A549 (cell line): Measurements from ENCODE around the gene CDH4. TPM values are rescaled to one million over a fixed set of nuclear protein-coding genes. Genes with fewer than 3 reads are reported as not detected.

ENCODE experiments used
- ATAC-seq, 2 experiments: fragments of 200-7000 bp in 1 of 2; fragments of >200 bp in 1 of 2; cut with Nextera tagmentation in 1 of 2; cut with Tn5 transposase in 1 of 2; 3 replicates each; pipeline versions ENCODE4 v1.8.0 to v1.9.1; 2018 to 2020; ENCODE audit warnings: mild to moderate bottlenecking in 1 of 2, moderate library complexity in 1 of 2
- CTCF ChIA-PET: fragments of 300-600 bp; sonication (Branson Sonifier 250); formaldehyde crosslinking; extraction: SDS; loops from one replicate; lab custom pipeline; 2021; ENCODE audit warnings: antibody characterized with exemption, inconsistent platforms; lab: Yijun Ruan, JAX
- POLR2A ChIA-PET: fragments of 350-600 bp; formaldehyde crosslinking; extraction: SDS; loops from one replicate; lab custom pipeline; 2021; ENCODE audit warnings: antibody characterized with exemption, inconsistent platforms; lab: Yijun Ruan, JAX
- DNase-seq, 2 experiments: peaks; one replicate each; pipeline versions ENCODE4 v3.0.0 to v3.0.0-alpha.2; 2011 to 2016; ENCODE audit warnings: low read depth in 1 of 2, low spot score in 1 of 2
- FAIRE-seq: peaks from 2 replicates; lab custom pipeline; 2011; peaks lifted over from hg19 to GRCh38; lab: Jason Lieb, UNC
- H3K27ac ChIP-seq, 2 experiments: fragments of >200 bp; sonication (Bioruptor Twin); formaldehyde crosslinking; 3 replicates each; pipeline ENCODE4 v1.5.1; 2016 to 2017
- H3K4me1 ChIP-seq: fragments of >200 bp; sonication (Bioruptor Twin); formaldehyde crosslinking; 3 replicates; pipeline ENCODE4 v1.6.1; 2016
- H3K4me2 ChIP-seq: fragments of >200 bp; sonication (Bioruptor Twin); formaldehyde crosslinking; 3 replicates; pipeline ENCODE4 v1.6.1; 2016
- H3K4me3 ChIP-seq: fragments of >200 bp; sonication (Bioruptor Twin); formaldehyde crosslinking; 3 replicates; pipeline ENCODE4 v1.5.1; 2016
- H3K9me3 ChIP-seq: fragments of >200 bp; sonication (Bioruptor Twin); formaldehyde crosslinking; 3 replicates; pipeline ENCODE4 v1.6.1; 2016
- CHD2 ChIP-seq: fragments of 150-350 bp; IDR thresholded peaks from 2 replicates; pipeline ENCODE4 v1.6.1; 2014; ENCODE audit warnings: low read length; ENCODE audit not compliant: partially characterized antibody
- EHF ChIP-seq: fragments of 250-450 bp; sonication (Bioruptor Pico); IDR thresholded peaks from 2 replicates; pipeline ENCODE4 v1.5.0; 2020; ENCODE audit warnings: mild to moderate bottlenecking
- EHMT2 ChIP-seq: fragments of 200-600 bp; sonication (generic); IDR thresholded peaks from 2 replicates; pipeline ENCODE4 v1.6.1; 2016; ENCODE audit warnings: antibody characterized with exemption, low read depth, mild to moderate bottlenecking, moderate library complexity
- FOSB ChIP-seq: fragments of 250-450 bp; sonication (Bioruptor Pico); IDR thresholded peaks from 2 replicates; pipeline ENCODE4 v1.5.0; 2020; ENCODE audit warnings: mild to moderate bottlenecking, moderate library complexity
- FOXS1 ChIP-seq: fragments of 250-450 bp; sonication (Bioruptor Pico); IDR thresholded peaks from 2 replicates; pipeline ENCODE4 v1.5.0; 2020; ENCODE audit warnings: mild to moderate bottlenecking, moderate library complexity
- HDAC2 ChIP-seq: fragments of 200-600 bp; sonication (generic); IDR thresholded peaks from 2 replicates; pipeline ENCODE4 v1.6.1; 2016
- HOXB13 ChIP-seq: fragments of 250-450 bp; sonication (Bioruptor Pico); IDR thresholded peaks from 2 replicates; pipeline ENCODE4 v1.5.0; 2020; ENCODE audit warnings: low read depth, mild to moderate bottlenecking, moderate library complexity
- HOXB5 ChIP-seq: fragments of 250-450 bp; sonication (Bioruptor Pico); IDR thresholded peaks from 2 replicates; pipeline ENCODE4 v1.5.0; 2020; ENCODE audit warnings: mild to moderate bottlenecking, moderate library complexity
- JUN ChIP-seq, 2 experiments: fragments of >200 bp; sonication (Bioruptor Twin); formaldehyde crosslinking; IDR thresholded peaks; 2 replicates in 1 of 2; 3 replicates in 1 of 2; pipeline ENCODE4 v1.6.1; 2016 to 2017
- KDM1A ChIP-seq: fragments of 200-600 bp; sonication (generic); IDR thresholded peaks from 2 replicates; pipeline ENCODE4 v1.6.1; 2016; ENCODE audit warnings: low read depth, mild to moderate bottlenecking
- KDM5A ChIP-seq: fragments of 200-600 bp; sonication (generic); IDR thresholded peaks from 2 replicates; pipeline ENCODE4 v1.6.1; 2016; ENCODE audit warnings: antibody characterized with exemption, mild to moderate bottlenecking
- MAFK ChIP-seq: fragments of 450-650 bp; IDR thresholded peaks from 2 replicates; pipeline ENCODE4 v1.6.1; 2014; ENCODE audit not compliant: partially characterized antibody
- NFE2L2 ChIP-seq: fragments of 150-350 bp; conservative IDR thresholded peaks from 2 replicates; pipeline ENCODE4 v1.6.1; 2014; ENCODE audit warnings: low read length
- NR3C1 ChIP-seq: fragments of >200 bp; sonication (Bioruptor Twin); formaldehyde crosslinking; IDR thresholded peaks from 3 replicates; pipeline ENCODE4 v1.6.1; 2017
- POLR2A ChIP-seq: IDR thresholded peaks from 2 replicates; pipeline ENCODE4 v1.6.1; 2012; ENCODE audit warnings: mild to moderate bottlenecking, low read length
- RFX5 ChIP-seq: fragments of 450-650 bp; IDR thresholded peaks from 2 replicates; pipeline ENCODE4 v1.7.1; 2014; ENCODE audit warnings: antibody characterized with exemption, mild to moderate bottlenecking, moderate library complexity
- RNF2 ChIP-seq: fragments of 200-600 bp; sonication (generic); IDR thresholded peaks from 2 replicates; pipeline ENCODE4 v1.6.1; 2016; ENCODE audit warnings: low read depth, mild to moderate bottlenecking, antibody characterized with exemption, moderate library complexity, borderline replicate concordance
- SMC3 ChIP-seq: fragments of >200 bp; sonication (Bioruptor Twin); formaldehyde crosslinking; IDR thresholded peaks from 3 replicates; pipeline ENCODE4 v1.6.1; 2018; ENCODE audit warnings: inconsistent platforms
- TP53 ChIP-seq: fragments of 250-450 bp; sonication (Bioruptor Pico); IDR thresholded peaks from 2 replicates; pipeline ENCODE4 v1.5.0; 2021; ENCODE audit warnings: mild to moderate bottlenecking, moderate library complexity
- ZSCAN20 ChIP-seq: fragments of 250-450 bp; sonication (Bioruptor Pico); IDR thresholded peaks from 2 replicates; pipeline ENCODE4 v1.8.0; 2022; ENCODE audit warnings: mild to moderate bottlenecking, moderate library complexity
- WGBS: methylation state at CpG from one replicate; pipeline ENCODE4 v1.1.6; 2017; ENCODE audit errors: missing lambda C conversion rate; 5-methylcytosine and 5-hydroxymethylcytosine counted together
- polyA plus RNA-seq, 4 experiments: library from polyadenylated mRNA; depleted of rRNA in 3 of 4; stranded (reverse); fragments of >200 nt; fragmentation: RNase III in 1 of 4; extraction: RNeasy Plus Mini Kit Qiagen cat#74134 plus additional on column Dnase treatment in 1 of 4; gene quantifications; 2 replicates in 3 of 4; 3 replicates in 1 of 4; pipeline ENCODE4 v1.2.3, GENCODE V29; 2011 to 2017
- TF ChIP-seq, protein P1 (sequence below): fragments of 250-450 bp; sonication (Bioruptor Pico); IDR thresholded peaks from 2 replicates; pipeline ENCODE4 v1.5.0; 2021; ENCODE audit warnings: mild to moderate bottlenecking, moderate library complexity, borderline replicate concordance
- TF ChIP-seq, protein P2 (sequence below): fragments of >200 bp; sonication (Bioruptor Twin); formaldehyde crosslinking; IDR thresholded peaks from 3 replicates; pipeline ENCODE4 v1.5.1; 2016
- TF ChIP-seq, protein P3 (sequence below): fragments of 250-450 bp; sonication (Bioruptor Pico); IDR thresholded peaks from 2 replicates; pipeline ENCODE4 v1.5.0; 2020; ENCODE audit warnings: low read depth, mild to moderate bottlenecking, moderate library complexity
- TF ChIP-seq, protein P4 (sequence below): fragments of >200 bp; sonication (Bioruptor Twin); formaldehyde crosslinking; IDR thresholded peaks from 2 replicates; pipeline ENCODE4 v1.6.1; 2016

Gene CDH4
- polyA plus RNA-seq, 2 of the 4 experiments (the other 2 are of a cell fraction) = 3.4 to 10.3 TPM

DNA sequence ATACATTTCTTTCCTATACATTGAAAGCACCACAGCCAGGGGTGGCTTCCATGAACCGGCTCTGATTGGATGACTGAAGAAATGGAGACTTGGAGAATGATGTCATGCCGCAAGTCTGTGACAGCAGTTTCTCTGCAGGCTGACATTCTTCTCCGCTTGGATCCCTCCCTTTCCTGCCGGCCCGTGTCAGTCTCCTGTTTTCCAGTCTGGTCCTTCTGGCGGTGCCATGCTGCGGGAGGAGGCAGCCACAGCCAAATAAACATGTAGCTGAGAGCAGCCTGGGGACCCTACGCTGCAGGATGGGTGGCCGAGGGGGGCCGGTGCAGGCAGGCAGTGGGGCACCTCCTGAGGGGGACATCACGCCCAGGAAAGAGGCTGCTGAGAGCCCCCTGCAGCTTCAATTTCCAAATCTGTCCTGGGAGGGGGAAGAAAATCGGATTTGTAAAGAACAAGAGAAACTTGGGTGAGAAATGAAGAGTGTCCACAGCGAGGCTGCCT lies 635.6 kb downstream of the CDH4 start:
- Histone ChIP-seq H3K27ac (no peak overlapping the region), H3K4me3 (no peak overlapping the region), H3K9me3 (peaks cover 5% of the 10 kb centered on the region; the same call in 1 of the 3 replicates), H3K4me1 (no peaks in the 10 kb centered on the region), H3K4me2 (no peak overlapping the region)
- TF ChIP-seq, protein P1, sequence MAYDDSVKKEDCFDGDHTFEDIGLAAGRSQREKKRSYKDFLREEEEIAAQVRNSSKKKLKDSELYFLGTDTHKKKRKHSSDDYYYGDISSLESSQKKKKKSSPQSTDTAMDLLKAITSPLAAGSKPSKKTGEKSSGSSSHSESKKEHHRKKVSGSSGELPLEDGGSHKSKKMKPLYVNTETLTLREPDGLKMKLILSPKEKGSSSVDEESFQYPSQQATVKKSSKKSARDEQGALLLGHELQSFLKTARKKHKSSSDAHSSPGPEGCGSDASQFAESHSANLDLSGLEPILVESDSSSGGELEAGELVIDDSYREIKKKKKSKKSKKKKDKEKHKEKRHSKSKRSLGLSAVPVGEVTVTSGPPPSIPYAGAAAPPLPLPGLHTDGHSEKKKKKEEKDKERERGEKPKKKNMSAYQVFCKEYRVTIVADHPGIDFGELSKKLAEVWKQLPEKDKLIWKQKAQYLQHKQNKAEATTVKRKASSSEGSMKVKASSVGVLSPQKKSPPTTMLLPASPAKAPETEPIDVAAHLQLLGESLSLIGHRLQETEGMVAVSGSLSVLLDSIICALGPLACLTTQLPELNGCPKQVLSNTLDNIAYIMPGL = no peak
- TF ChIP-seq, protein P2, sequence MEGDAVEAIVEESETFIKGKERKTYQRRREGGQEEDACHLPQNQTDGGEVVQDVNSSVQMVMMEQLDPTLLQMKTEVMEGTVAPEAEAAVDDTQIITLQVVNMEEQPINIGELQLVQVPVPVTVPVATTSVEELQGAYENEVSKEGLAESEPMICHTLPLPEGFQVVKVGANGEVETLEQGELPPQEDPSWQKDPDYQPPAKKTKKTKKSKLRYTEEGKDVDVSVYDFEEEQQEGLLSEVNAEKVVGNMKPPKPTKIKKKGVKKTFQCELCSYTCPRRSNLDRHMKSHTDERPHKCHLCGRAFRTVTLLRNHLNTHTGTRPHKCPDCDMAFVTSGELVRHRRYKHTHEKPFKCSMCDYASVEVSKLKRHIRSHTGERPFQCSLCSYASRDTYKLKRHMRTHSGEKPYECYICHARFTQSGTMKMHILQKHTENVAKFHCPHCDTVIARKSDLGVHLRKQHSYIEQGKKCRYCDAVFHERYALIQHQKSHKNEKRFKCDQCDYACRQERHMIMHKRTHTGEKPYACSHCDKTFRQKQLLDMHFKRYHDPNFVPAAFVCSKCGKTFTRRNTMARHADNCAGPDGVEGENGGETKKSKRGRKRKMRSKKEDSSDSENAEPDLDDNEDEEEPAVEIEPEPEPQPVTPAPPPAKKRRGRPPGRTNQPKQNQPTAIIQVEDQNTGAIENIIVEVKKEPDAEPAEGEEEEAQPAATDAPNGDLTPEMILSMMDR = no peak
- no peak for TF ChIP-seq KDM5A
- no peak for TF ChIP-seq JUN (IDR thresholded peaks at IDR 0.05)
- TF ChIP-seq EHMT2 = no peak
- no peak for TF ChIP-seq KDM1A
- TF ChIP-seq CHD2 = no peak
- TF ChIP-seq, protein P3, sequence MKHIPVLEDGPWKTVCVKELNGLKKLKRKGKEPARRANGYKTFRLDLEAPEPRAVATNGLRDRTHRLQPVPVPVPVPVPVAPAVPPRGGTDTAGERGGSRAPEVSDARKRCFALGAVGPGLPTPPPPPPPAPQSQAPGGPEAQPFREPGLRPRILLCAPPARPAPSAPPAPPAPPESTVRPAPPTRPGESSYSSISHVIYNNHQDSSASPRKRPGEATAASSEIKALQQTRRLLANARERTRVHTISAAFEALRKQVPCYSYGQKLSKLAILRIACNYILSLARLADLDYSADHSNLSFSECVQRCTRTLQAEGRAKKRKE (CRISPR knock-in tag) = no peak
- no peak for TF ChIP-seq MAFK
- no peak for TF ChIP-seq NR3C1
- no peak for TF ChIP-seq POLR2A
- no peak for TF ChIP-seq RFX5
- no peak for TF ChIP-seq FOSB (CRISPR knock-in tag)
- no peak for TF ChIP-seq RNF2
- no peak for TF ChIP-seq EHF (CRISPR knock-in tag)
- TF ChIP-seq SMC3 = no peak
- TF ChIP-seq TP53 (CRISPR knock-in tag) = no peak
- TF ChIP-seq ZSCAN20 = no peak
- TF ChIP-seq, protein P4, sequence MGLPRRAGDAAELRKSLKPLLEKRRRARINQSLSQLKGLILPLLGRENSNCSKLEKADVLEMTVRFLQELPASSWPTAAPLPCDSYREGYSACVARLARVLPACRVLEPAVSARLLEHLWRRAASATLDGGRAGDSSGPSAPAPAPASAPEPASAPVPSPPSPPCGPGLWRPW = no peak
- no peak for DNase-seq
- ATAC-seq = no peak
- no peak for FAIRE-seq
- 35% methylated on average over 13 of the region's 13 CpGs for WGBS
- POLR2A ChIA-PET = no interaction called here
- CTCF ChIA-PET = interaction anchor here (0.6 to 4.3 kb wide), 13 partner anchors 11 to 1830 kb away, joined by 3 to 27 read pairs (median 5); no protein-coding TSS in a partner anchor

DNA sequence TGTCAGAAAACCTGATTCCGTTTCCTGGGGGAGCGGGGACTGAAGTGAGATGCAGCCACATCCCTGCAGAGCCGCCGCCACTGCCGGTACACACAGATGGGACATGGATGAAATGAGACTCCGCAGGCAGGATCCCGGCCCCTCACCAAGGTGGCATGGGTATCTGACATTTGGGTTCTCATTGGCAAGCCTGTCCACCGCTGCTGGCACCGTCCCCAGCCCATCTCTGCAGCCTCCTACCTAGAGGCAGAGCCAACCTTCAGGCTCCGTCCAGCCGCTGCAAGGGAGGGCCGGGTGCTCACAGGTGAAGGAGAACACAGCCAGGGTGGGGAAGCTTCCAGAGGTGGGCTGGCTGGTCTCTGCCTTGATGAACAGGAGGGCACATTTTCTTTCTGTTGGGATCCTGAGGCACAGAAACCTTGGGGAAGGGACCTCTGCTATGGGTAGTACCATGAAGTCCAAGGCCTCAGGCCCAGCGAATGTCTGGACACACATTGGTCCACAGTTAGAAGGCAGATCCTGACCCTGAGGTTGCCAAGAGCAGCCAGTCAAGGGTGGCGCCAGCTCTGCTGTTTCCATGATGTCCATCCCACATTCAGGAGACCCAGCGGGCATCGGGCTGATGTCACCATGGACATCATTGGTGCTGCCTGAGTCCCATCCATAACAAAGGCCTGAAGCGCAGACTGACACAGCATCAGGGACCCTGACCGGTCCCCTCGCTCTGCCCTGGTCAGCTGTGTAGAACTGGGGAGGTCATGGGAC lies 636.2 kb downstream of the CDH4 start:
- 71% methylated on average over 16 of the region's 19 CpGs for WGBS
- FAIRE-seq = no peak
- CTCF ChIA-PET = interaction anchor here (0.6 to 4.3 kb wide), 7 partner anchors 11 to 1831 kb away, joined by 3 to 27 read pairs (median 6); no protein-coding TSS in a partner anchor

More for the DNA sequence above, 636.2 kb downstream of the CDH4 start:
- POLR2A ChIA-PET = no interaction called here
- no peak overlapping the region for H3K4me3 ChIP-seq
- H3K9me3 ChIP-seq = peaks cover 5% of the 10 kb centered on the region; the same call in 1 of the 3 replicates
- H3K27ac ChIP-seq = no peak overlapping the region
- H3K4me1 ChIP-seq = no peaks in the 10 kb centered on the region
- DNase-seq = no peak
- TF ChIP-seq KDM5A (no peak), MAFK (no peak), HOXB13 (CRISPR knock-in tag) (no peak), FOXS1 (CRISPR knock-in tag) (no peak), HDAC2 (no peak), HOXB5 (CRISPR knock-in tag) (no peak), NFE2L2 (no peak), CHD2 (no peak), ZSCAN20 (no peak), POLR2A (no peak)
- TF ChIP-seq, protein P3 (CRISPR knock-in tag) = no peak
- TF ChIP-seq, protein P1 = no peak
- TF ChIP-seq, all 56 proteins: peak for 0
- H3K4me2 ChIP-seq = no peak overlapping the region
- no peak for ATAC-seq
